HG02840 (cell line): ENCODE data around the gene NSG2.
"Not testable (repeated sequence)": the region's sequence is repeated elsewhere in the genome, so short reads cannot be mapped to it uniquely, and the experiment has no call there.

ENCODE experiments used
- ATAC-seq: cut with Tn5 transposase; IDR thresholded peaks from one replicate; pipeline ENCODE4 v1.9.1; 2021; ENCODE audit warnings: mild to moderate bottlenecking, moderate library complexity, moderate number of reproducible peaks; ENCODE audit not compliant: unreplicated experiment, low FRiP score

Gene NSG2

GRCh38 chr5:174146556-174146955, 101.0 kb downstream of the NSG2 start:
- ATAC-seq = no peak

GRCh38 chr5:174147012-174147411, 101.5 kb downstream of the NSG2 start:
- not testable (repeated sequence) for ATAC-seq

GRCh38 chr5:174147551-174147950, 102.0 kb downstream of the NSG2 start:
- no peak for ATAC-seq

GRCh38 chr5:174148721-174149120, 103.2 kb downstream of the NSG2 start:
- ATAC-seq = no peak

GRCh38 chr5:174149426-174149825, 103.9 kb downstream of the NSG2 start:
- ATAC-seq = no peak

GRCh38 chr5:174149989-174150388, 104.5 kb downstream of the NSG2 start:
- no peak for ATAC-seq

- no peak for ATAC-seq
These were observed 106.2 kb downstream of the NSG2 start for GRCh38 chr5:174151599-174152181.

- ATAC-seq = no peak
These were observed 109.1 kb downstream of the NSG2 start for GRCh38 chr5:174154559-174154958.

- ATAC-seq = no peak
These were observed 109.8 kb downstream of the NSG2 start for GRCh38 chr5:174155281-174155680.

- ATAC-seq = no peak
These were observed 110.2 kb downstream of the NSG2 start for GRCh38 chr5:174155706-174156105.

- ATAC-seq = no peak
These were observed 111.5 kb downstream of the NSG2 start for GRCh38 chr5:174157048-174157447.
